ENCODE measurements around the gene LMAN2.

The LMAN2 gene

GRCh38 chr5:177314376-177315342 is 36.8 kb downstream of the LMAN2 start:
- no peaks in the 10 kb centered on the region for H3K27me3 ChIP-seq
- H3K4me2 ChIP-seq: no peak overlapping the region
- H3K27ac ChIP-seq: peak overlapping the region in 3 of 11 experiments; percentile 21 to 42 (median 23); a peak in 3 of 22 replicates
- H3K9ac ChIP-seq: peak overlapping the region in 3 of 11 experiments; percentile 38 to 97 (median 44); a peak in 9 of 22 replicates
- H3K9me3 ChIP-seq (replicated peaks in 1 of 11): peaks cover 0 to 7% (median 0%) of the 10 kb centered on the region in 11 experiments; a peak in 2 of 22 replicates
- H4K20me1 ChIP-seq: peaks cover 11 to 60% (median 32%) of the 10 kb centered on the region in 11 experiments; a peak in 18 of 22 replicates
- H3K4me3 ChIP-seq: no peak overlapping the region
- peaks cover 0 to 21% (median 12%) of the 10 kb centered on the region in 11 experiments; a peak in 14 of 22 replicates for H3K36me3 ChIP-seq
- TF ChIP-seq Cebpa-rat (IDR thresholded peaks at IDR 0.05): no peak
- H3K4me1 ChIP-seq: peaks cover 29 to 56% (median 38%) of the 10 kb centered on the region in 10 experiments

GRCh38 chr5:177313561-177314259 is 37.8 kb downstream of the LMAN2 start:
- no peaks in the 10 kb centered on the region for H3K9me3 ChIP-seq (replicated peaks in 1 of 11)
- H3K4me1 ChIP-seq: peaks cover 38 to 62% (median 47%) of the 10 kb centered on the region in 10 experiments
- peak overlapping the region in 10 of 11 experiments; percentile 96 to 100 (median 99); a peak in 18 of 22 replicates for H3K4me2 ChIP-seq
- no peaks in the 10 kb centered on the region for H3K27me3 ChIP-seq
- peak overlapping the region in 7 of 11 experiments; percentile 95 to 98 (median 97); a peak in 10 of 22 replicates for H3K9ac ChIP-seq
- peak overlapping the region in 7 of 11 experiments; percentile 27 to 100 (median 98); a peak in 8 of 22 replicates for H3K27ac ChIP-seq
- H3K4me3 ChIP-seq: peak overlapping the region in 2 of 10 experiments; percentile 91 to 95; a peak in 3 of 20 replicates
- H3K36me3 ChIP-seq: peaks cover 0 to 30% (median 12%) of the 10 kb centered on the region in 11 experiments; a peak in 15 of 22 replicates
- no peak for TF ChIP-seq Cebpa-rat (IDR thresholded peaks at IDR 0.05)
- H4K20me1 ChIP-seq: peaks cover 11 to 59% (median 32%) of the 10 kb centered on the region in 11 experiments; a peak in 17 of 22 replicates

- H3K9ac ChIP-seq: peak overlapping the region; percentile 44 to 98 (median 96); a peak in 20 of 22 replicates
- H3K4me3 ChIP-seq: peak overlapping the region; percentile 57 to 97 (median 91)
- peaks cover 48 to 71% (median 54%) of the 10 kb centered on the region in 10 experiments for H3K4me1 ChIP-seq
- no peak for TF ChIP-seq Cebpa-rat (IDR thresholded peaks at IDR 0.05)
- H3K9me3 ChIP-seq (replicated peaks in 1 of 11): no peaks in the 10 kb centered on the region
- H4K20me1 ChIP-seq: peaks cover 11 to 58% (median 31%) of the 10 kb centered on the region in 11 experiments; a peak in 17 of 22 replicates
- H3K27me3 ChIP-seq: no peaks in the 10 kb centered on the region
- H3K4me2 ChIP-seq: peak overlapping the region; percentile 96 to 100 (median 99)
- peaks cover 1 to 32% (median 13%) of the 10 kb centered on the region in 11 experiments; a peak in 16 of 22 replicates for H3K36me3 ChIP-seq
- H3K27ac ChIP-seq: peak overlapping the region in 10 of 11 experiments; percentile 68 to 100 (median 98); a peak in 20 of 22 replicates
These were observed 38.8 kb downstream of the LMAN2 start for GRCh38 chr5:177312649-177313181.

GRCh38 chr5:177311723-177312648 is 39.5 kb downstream of the LMAN2 start, which contains the start of gene MXD3:
TSS of gene MXD3 (minus strand) at chr5:177311898. CDS start at chr5:177311830, 68 bp downstream.
- peak within 1 kb of the TSS; percentile 71 to 98 (median 96); a peak in 21 of 22 replicates for H3K9ac ChIP-seq
- no peaks in the 10 kb centered on the region for H3K27me3 ChIP-seq
- H3K4me1 ChIP-seq: peaks cover 54 to 72% (median 59%) of the 10 kb centered on the region in 10 experiments
- peaks cover 11 to 57% (median 24%) of the 10 kb centered on the region in 11 experiments; a peak in 17 of 22 replicates for H4K20me1 ChIP-seq
- no peak for TF ChIP-seq Cebpa-rat (IDR thresholded peaks at IDR 0.05)
- peak within 1 kb of the TSS; percentile 57 to 97 (median 91) for H3K4me3 ChIP-seq
- peaks cover 1 to 33% (median 13%) of the 10 kb centered on the region in 11 experiments; a peak in 15 of 22 replicates for H3K36me3 ChIP-seq
- no peaks in the 10 kb centered on the region for H3K9me3 ChIP-seq (replicated peaks in 1 of 11)
- peak within 1 kb of the TSS; percentile 96 to 100 (median 99) for H3K4me2 ChIP-seq
- H3K27ac ChIP-seq: peak within 1 kb of the TSS in 10 of 11 experiments; percentile 95 to 100 (median 98); a peak in 20 of 22 replicates

GRCh38 chr5:177311392-177311722 is 40.1 kb downstream of the LMAN2 start:
- H3K36me3 ChIP-seq: peaks cover 2 to 32% (median 14%) of the 10 kb centered on the region in 11 experiments; a peak in 19 of 22 replicates
- H3K4me1 ChIP-seq: peaks cover 58 to 77% (median 64%) of the 10 kb centered on the region in 10 experiments
- TF ChIP-seq Cebpa-rat (IDR thresholded peaks at IDR 0.05): no peak
- no peaks in the 10 kb centered on the region for H3K27me3 ChIP-seq
- peak overlapping the region in 10 of 11 experiments; percentile 68 to 100 (median 98); a peak in 20 of 22 replicates for H3K27ac ChIP-seq
- H3K9ac ChIP-seq: peak overlapping the region; percentile 71 to 98 (median 96); a peak in 21 of 22 replicates
- H3K9me3 ChIP-seq (replicated peaks in 1 of 11): no peaks in the 10 kb centered on the region
- peaks cover 11 to 56% (median 24%) of the 10 kb centered on the region in 11 experiments; a peak in 17 of 22 replicates for H4K20me1 ChIP-seq
- peak overlapping the region; percentile 57 to 97 (median 91) for H3K4me3 ChIP-seq
- peak overlapping the region; percentile 96 to 100 (median 99) for H3K4me2 ChIP-seq

- Histone ChIP-seq H3K4me1 (peaks cover 63 to 77% (median 69%) of the 10 kb centered on the region in 10 experiments), H3K27ac (peak overlapping the region in 10 of 11 experiments; percentile 95 to 100 (median 98); a peak in 20 of 22 replicates), H3K9me3 (replicated peaks in 1 of 11) (no peaks in the 10 kb centered on the region), H3K4me2 (peak overlapping the region; percentile 96 to 100 (median 99)), H3K9ac (peak overlapping the region; percentile 60 to 98 (median 96); a peak in 21 of 22 replicates), H3K4me3 (peak overlapping the region; percentile 57 to 97 (median 91)), H4K20me1 (peaks cover 11 to 60% (median 24%) of the 10 kb centered on the region in 11 experiments; a peak in 17 of 22 replicates), H3K27me3 (no peaks in the 10 kb centered on the region), H3K36me3 (peaks cover 7 to 36% (median 19%) of the 10 kb centered on the region in 11 experiments)
- TF ChIP-seq Cebpa-rat (IDR thresholded peaks at IDR 0.05): no peak
These were observed 40.6 kb downstream of the LMAN2 start for GRCh38 chr5:177310757-177311391.
